ENCODE data around the gene ATP9A.

DNA sequence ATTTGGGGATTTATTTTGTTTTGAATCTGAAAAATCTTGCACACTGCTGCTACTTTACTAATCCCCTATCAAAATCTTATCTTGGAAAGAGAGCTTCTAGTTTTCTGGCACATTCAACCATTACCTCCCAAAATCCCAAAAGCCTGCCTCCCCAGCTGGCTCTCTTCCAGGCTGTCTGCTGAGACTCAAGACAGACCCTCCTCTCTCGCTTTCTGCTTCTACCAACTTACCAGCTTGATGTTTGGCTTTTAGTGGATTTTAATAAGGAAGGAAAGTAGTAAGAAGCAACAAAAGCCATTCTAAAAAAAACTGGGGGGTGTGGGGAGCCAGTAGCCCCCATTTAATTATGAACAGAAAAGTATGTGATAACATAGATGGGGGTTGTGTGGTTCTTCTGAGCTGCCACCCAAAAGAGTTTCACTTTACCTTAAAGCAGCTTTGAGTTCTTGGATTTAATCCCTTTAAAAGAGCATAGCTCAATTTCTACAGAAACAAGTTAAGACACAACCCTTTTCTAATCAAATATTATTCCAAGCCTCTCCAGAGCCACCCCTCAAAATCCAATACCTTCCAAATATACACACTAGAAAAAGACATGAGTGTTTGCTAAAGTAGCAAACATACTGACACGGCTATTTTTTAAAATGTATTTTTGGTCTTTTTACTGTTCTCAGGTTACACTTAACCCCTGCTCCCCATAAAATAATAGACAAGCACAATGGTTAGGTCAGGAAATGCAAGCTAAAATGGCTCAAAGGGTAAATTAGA, 71.7 kb downstream of the ATP9A start:
- TF ChIP-seq POLR2A (IDR thresholded peaks at IDR 0.05; ENCODE audit: low read depth, low read length): no peak
- TF ChIP-seq, protein P1, sequence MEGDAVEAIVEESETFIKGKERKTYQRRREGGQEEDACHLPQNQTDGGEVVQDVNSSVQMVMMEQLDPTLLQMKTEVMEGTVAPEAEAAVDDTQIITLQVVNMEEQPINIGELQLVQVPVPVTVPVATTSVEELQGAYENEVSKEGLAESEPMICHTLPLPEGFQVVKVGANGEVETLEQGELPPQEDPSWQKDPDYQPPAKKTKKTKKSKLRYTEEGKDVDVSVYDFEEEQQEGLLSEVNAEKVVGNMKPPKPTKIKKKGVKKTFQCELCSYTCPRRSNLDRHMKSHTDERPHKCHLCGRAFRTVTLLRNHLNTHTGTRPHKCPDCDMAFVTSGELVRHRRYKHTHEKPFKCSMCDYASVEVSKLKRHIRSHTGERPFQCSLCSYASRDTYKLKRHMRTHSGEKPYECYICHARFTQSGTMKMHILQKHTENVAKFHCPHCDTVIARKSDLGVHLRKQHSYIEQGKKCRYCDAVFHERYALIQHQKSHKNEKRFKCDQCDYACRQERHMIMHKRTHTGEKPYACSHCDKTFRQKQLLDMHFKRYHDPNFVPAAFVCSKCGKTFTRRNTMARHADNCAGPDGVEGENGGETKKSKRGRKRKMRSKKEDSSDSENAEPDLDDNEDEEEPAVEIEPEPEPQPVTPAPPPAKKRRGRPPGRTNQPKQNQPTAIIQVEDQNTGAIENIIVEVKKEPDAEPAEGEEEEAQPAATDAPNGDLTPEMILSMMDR (IDR thresholded peaks at IDR 0.05; ENCODE audit: extremely low read depth in 1 of 2, insufficient read depth in 1 of 2, low read depth in 1 of 2, low read length in 2 of 2): no peak
- TF ChIP-seq EZH2 (IDR thresholded peaks at IDR 0.05; ENCODE audit: borderline replicate concordance, low read depth, low read length, severe bottlenecking): no peak
- no peak for TF ChIP-seq POLR2AphosphoS5 (IDR thresholded peaks at IDR 0.05; ENCODE audit: insufficient read depth, low read depth, low read length)
- TF ChIP-seq GATA2 (IDR thresholded peaks at IDR 0.05; ENCODE audit: insufficient read depth, insufficient read length, low read depth, low read length): no peak
- TF ChIP-seq, protein P2, sequence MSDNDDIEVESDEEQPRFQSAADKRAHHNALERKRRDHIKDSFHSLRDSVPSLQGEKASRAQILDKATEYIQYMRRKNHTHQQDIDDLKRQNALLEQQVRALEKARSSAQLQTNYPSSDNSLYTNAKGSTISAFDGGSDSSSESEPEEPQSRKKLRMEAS (IDR thresholded peaks at IDR 0.05; ENCODE audit: insufficient read depth, insufficient read length): no peak
- TF ChIP-seq JUN (IDR thresholded peaks at IDR 0.05; ENCODE audit: borderline replicate concordance, insufficient read depth, insufficient read length, low read depth): no peak
- TF ChIP-seq MYC (IDR thresholded peaks at IDR 0.05; ENCODE audit: low read depth, low read length): no peak
- no peak for TF ChIP-seq FOS (IDR thresholded peaks at IDR 0.05; ENCODE audit: borderline replicate concordance, insufficient read depth, low read length)
